Activated CD4-positive, CD25-positive, alpha-beta regulatory T cell (primary cell): ENCODE results near the gene PICK1.
"Not testable (repeated sequence)": the region's sequence is repeated elsewhere in the genome, so short reads cannot be mapped to it uniquely, and the experiment has no call there.

Experiments
- DNase-seq, 4 experiments: peaks; one replicate each; lab custom pipeline; 2025; lab: John Stamatoyannopoulos, UW

Gene PICK1

DNA sequence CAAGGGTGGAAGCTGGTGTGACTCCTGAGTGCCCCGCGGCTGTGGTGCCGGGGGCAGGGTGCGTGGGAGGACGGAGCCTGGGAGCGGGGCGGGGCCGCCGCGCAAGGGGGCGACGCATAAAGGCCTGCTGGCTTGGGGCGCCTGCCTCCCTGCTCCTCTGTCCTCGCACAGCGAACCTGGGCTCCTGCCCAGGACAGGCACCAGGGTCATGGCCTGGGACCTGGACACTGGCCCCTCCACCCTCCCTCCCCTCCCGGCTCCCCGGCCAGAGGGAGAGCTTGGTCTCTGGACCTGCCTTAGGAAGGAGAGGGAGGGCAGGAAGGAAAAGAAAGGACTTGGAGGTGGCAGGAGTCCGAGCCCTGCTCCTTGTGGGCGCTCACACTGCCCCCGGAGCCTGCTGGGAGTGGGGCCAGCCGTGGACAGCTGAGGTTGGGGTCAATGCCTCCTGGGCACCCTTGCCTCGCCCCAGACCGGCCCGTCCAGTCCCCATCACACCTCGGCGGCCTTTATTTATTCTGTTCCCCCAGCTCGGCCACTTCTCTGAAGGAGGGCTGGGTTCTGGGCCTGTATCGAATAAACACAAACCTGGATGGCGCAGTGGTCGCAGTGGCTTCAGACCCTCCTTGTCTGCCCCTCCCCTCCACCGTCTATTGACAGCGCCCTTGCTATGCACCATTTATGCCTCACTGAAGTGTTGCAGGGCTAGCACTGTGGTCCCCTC, 18.1 kb downstream of the PICK1 start:
- no peak for DNase-seq

- DNase-seq = no peak
Observed at GRCh38 chr22:38075961-38076360, 18.8 kb downstream of the PICK1 start.

DNA sequence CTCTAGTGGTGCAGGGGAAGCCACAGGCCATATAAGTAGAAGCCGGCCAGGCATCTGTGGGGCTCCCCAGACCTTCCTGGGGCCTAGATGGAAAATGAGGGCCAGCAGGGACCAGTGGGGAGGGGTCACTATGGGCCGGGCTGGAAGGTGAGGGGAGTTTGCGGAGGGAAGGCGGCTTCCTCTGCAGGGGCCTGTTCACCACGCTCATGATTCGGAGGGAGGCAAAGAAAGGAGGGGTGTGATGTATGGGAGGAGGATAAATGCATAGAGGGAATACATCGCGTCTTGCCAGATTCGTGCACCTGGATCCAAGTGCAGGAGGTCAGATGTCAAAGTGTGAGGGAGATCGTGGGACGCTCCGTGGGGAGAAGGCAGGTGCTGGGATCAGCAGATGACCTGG, 19.9 kb downstream of the PICK1 start:
- no peak for DNase-seq

DNA sequence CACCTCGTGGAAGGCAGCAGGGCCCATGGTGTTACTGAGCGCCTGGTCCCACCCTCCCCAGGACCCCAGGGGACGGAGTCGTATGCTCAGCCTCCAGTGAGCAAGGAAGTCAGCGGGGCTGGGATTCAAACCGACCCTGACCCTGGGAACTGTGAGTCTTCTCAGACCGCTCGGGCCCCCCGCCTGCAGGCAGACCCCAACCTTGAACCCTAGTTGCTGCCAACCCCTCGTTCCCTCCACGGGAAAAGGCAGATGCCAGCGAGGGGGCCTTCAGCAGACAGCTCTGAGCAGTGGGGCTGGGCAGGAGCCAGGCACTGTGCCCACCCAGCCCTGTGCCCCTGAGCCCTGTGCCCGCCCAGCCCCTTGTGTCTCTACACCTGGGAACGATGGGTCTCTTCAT, 20.4 kb downstream of the PICK1 start:
- no peak for DNase-seq

DNA sequence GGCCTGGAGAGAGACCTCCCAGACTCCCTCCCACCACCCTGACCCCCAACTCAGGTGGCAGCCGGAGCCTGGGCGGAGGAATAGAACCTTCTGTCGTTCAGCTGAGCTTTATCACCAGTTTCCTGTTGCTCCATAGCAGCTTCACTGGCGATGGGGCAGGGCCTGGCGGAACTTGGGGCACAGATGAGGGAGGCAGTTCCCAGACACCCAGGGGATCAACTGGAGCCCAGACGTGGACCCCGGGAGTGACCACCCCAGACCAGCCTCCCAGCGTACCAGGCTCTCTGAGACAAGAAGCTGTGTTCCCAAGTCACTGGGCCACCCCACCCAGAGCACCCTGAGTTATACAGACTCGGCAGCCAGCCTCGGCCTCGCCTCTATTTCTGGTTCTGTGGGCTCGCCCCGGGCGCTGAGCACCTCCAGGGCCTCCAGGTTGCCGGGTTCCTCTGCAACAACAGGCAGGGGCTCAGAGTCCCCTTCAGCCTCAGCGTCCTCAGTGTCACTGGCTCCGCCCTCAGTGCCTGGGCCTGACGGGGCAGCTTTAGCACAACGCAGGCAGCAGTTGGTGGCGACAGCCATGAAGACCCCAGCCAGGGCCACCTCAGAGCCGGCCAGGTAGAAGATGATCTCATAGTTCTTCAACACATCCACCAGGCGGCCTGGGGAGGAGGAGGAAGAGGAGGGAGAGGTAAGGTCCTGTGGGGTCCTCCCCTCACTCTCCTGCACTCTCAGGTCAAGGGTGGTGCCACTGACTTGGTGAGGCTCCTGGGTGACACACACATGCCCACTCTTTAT, 21.0 kb downstream of the PICK1 start:
- DNase-seq = no peak

GRCh38 chr22:38079208-38079607, 22.0 kb downstream of the PICK1 start:
- DNase-seq = not testable (repeated sequence)

GRCh38 chr22:38079804-38080203, 22.6 kb downstream of the PICK1 start:
- DNase-seq = no peak

DNA sequence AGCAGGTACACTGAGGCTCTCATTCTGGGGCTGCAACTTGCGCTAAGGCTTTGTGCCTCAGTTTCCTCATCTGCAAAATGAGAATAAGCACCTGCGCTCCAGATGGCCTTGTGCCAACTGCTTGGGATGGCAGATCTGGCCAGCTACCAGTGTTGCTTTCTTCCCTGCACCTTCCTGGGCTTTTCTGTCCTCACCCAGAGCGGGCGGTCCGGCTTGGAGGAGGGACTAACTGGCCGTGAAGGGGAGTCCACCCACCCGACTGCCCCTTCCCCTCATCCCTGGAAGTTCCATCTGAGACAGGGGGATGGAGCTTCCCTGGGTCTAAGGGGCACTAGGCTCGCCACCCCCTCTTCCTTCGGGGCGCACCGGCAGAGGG, 23.3 kb downstream of the PICK1 start:
- DNase-seq = no peak

DNA sequence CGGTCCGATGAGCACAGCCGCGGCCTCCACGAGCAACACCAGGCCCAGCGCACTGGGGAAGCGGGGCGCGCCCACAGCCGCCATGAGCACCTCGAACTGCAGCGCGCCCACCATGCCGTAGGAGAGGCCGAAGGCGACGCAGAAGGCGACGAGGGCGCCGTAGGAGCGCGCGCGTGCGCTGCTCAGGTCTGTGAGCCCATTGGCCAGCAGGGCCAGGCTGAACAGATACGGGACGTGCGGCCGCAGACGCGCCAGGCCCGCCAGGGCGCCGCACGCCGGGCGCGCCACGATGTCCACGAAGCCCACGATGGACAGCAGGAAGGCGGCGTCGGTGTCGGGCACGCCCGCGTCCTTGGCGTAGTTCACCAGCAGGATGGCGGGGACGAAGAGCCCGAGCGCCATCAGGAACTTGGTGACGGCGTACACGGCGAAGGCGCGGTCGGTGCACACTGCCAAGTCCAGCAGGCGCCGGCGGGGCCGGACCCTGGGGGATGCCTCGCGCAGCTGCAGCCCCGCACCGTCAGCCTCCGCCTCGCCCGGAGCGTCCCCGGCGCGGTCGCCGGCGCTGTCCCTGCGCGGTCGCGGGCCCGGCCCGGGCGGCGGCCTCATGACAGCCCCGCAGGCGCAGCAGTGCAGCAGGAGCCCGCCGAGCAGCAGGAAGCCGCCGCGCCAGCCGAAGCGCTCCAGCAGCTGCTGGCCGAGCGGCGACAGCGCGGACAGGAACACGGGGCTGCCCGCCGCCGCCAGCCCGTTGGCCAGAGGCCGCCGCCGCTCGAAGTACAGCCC, 23.8 kb downstream of the PICK1 start:
- DNase-seq = no peak

- no peak for DNase-seq
Observed at GRCh38 chr22:38081636-38081940, 24.4 kb downstream of the PICK1 start.

DNA sequence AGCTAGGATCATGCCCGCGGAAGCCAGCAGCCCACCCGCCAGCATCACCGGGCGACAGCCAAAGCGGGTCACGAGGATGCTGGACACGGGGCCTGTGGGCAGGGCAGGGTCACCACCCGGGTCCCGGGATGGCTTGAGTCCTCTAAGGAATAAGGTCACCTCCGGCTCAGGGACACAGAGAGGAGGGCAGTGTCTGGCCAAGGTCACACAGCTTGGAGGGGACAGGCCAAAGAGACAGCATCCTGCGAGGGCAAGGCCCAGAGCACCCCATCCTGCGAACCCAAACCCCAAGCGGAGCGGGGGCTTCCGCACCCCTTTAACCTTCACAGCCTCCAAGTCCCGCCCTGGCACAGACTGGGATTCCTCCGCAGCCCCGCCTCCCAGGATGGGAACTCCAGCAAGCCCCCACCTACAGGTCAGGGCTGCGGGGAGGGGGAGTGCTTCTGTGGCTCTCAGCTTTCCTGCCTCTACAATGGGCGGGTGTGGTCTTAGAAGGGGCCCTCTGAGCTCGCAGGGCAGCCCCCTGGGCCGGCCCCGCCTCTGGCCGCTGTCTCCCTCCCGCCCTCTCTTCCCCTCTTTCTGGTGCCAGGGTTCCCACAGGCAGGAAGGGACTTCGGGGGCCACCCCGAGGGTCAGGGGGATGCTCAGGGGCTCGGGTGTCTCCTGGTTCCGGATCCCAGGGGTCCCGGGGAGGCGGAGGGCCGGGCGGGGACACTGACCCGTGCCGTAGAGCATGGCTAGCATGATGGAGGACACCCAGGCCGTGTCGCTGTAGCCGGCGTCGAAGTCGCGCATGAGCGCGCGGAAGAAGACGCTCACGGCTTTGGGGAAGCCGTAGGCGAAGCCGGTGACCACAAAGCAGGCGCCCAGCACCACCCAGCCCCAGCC, 25.0 kb downstream of the PICK1 start:
- no peak for DNase-seq

- no peak for DNase-seq
Observed at GRCh38 chr22:38082986-38083710, 25.9 kb downstream of the PICK1 start.

- DNase-seq = no peak
Observed at GRCh38 chr22:38083931-38084631, 26.9 kb downstream of the PICK1 start, which contains the start of gene SLC16A8. SLC16A8 (minus strand) TSS chr22:38084184; CDS start chr22:38082873, 1,311 bp downstream.

GRCh38 chr22:38085056-38085455, 27.9 kb downstream of the PICK1 start:
- DNase-seq = no peak

- no peak for DNase-seq
Observed at GRCh38 chr22:38085501-38085900, 28.3 kb downstream of the PICK1 start.

- DNase-seq = no peak
Observed at GRCh38 chr22:38086001-38086845, 29.0 kb downstream of the PICK1 start.

DNA sequence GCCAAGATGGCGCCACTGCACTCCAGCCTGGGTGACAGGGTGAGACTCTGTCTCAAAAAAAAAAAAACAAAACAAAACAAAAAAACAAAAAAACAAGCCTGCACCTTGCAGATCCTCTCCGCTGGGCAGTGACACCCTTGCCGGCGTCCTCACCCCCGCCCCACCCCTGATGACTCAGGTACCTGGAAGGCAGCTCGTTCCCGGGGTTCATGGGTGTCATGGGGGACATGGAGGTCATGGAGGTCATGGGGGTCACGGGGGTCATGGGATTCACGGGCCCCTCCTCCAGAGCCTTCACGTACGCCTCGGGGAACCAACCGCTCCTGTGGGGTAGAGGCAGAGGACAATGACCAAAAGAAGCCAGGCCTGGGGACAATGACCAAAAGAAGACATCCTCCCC, 29.7 kb downstream of the PICK1 start:
- DNase-seq = no peak

DNA sequence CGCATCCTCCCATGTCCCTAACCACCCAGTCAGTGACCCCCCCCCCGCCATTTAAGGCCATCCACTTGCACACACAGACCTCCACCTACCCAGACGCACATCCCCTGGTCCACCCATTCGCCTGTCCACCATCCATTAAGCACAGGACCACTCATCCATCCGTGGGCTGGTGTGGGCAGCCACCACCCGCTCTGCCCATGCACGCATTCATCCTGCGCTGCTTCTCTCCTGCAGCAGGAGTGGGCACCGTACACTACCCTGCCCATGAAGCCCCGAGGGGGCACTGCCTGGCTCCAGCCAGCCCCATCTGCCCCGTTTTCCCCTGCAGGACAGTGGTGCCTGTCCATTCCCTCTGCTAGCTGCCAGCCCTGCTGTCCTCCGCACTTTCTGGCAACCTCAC, 30.7 kb downstream of the PICK1 start:
- DNase-seq = no peak

DNA sequence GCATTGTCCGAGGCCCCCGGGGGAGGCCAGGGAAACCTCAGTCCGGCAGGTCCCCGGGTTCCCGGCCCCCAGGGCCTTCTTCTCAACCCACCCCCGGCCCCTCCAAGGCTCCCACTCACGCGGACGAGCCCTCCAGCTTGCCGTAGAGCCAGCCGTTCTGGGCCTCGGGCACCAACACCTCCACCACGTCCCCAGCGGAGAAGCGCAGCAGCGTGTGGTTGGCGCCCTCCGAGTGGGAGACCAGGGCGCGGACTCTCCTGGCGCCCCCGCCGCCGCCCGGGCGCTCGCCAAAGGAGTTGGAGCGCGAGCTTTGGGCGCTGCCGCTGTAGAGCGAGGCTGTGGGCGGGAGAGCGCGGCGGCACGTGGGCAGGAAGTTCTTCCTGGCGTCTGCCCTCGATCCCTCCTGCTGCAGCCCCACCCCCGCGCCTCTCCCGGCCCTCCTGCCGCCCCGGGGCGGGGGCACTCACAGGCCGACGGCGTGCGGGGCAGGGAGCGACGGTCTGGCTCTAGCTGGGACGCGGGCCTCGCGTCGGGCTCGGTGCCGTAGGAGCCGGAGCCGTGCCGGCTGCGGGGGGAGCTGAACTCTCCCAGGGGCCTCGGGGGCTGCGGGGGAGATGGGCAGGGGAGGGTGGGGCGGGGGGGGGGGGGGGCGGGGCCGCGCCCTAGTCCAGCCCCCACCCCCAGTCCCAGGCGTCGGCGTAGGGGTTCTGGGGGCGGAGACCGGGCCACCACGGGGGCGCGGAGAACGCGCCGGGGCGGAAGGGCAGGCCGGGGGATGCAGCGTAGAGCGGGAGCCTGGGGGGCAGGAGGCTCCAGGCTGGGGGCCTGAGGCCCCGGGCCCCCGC, 31.6 kb downstream of the PICK1 start:
- no peak for DNase-seq
